ENCODE data around the gene AHDC1. TPM values are rescaled to one million over a fixed set of nuclear protein-coding genes. Genes with fewer than 3 reads are reported as not detected.

The AHDC1 gene
- total and polyA plus RNA-seq, 9 of the 15 experiments (the other 6 are each of a cell fraction or from before 2014, with no cell fraction given) = 0.21 to 36.4 (median 4.7) TPM

DNA sequence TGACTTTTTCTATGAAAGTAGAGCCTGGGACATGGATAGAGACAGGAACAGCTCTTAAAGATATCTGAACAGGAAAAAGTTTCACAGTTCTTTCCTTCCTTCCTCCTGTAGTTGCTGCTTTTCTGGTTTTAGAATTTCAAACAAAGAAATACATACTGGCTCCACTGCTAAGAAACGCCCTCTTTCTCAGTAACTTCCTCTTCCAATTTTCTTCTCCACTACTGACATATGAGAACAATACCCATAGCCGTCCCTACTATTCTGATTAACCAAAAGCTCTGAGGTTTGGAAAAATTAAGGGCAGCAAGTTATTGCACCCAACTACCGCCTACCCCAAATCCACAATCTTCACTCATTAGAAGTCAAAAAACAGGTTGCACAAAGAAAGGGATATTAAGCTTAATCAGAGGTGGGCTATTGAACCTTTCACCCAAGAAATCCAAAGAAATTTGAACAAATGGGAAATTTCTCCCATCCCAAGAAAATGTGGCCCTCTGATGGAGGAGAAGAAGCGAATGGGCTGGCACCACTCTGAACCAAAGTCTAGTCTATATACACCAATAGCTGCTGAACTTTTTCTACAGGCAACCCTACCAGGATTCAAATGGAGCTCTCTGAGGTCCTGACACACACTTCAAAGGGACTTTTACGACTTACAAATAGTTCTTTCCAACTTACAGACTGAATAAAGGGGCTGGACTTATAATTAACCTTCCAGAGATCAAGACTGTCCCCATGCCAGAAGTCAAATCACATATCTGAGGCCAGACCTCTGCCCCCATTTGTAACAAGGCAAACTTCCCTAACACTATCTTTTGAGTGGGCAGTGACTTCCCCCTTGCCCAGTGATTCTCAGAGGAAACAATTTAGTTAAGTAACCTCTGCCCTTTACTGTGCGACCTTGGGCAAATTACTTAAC is 115.7 kb downstream of the AHDC1 start (continued):
- TF ChIP-seq POLR2H (tag; IDR thresholded peaks at IDR 0.05; ENCODE audit: low read depth) (0 out of 2 replicates have a peak, but pooled peaks have one; percentile 1), MIER1 (IDR thresholded peaks at IDR 0.05; ENCODE audit: low read depth) (peak; percentile 69; the same call in 1 of the 2 replicates)

DNA sequence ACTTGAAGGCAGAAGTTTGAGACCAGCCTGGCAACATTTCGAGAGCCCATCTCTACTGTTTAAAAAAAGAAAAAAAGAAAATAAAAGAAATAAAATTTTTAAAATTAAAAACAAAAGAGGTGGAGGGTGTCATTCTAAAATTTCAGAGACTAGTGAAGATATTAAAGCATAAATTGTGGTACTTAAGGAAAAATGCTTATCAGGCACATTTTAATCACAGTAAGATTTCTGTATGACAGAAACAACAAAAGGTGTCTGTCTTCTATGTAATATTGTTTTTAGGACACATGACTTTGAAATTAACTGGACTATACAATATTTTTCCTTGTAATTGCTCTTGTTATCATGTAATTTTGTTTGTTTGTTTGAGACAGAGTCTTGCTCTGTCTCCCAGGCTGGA is 118.6 kb downstream of the AHDC1 start:
- ATAC-seq = no peak
- WGBS (ENCODE audit: insufficient coverage, low coverage, missing lambda C conversion rate) = 94% methylated on average over 1 of the region's 1 CpG
- H3K4me2 ChIP-seq (ENCODE audit: insufficient read depth, low read length) = no peak overlapping the region
- no peaks in the 10 kb centered on the region for H3K9me3 ChIP-seq (replicated peaks; ENCODE audit: control insufficient read depth, insufficient read depth, low read depth, low read length)
- H3K36me3 ChIP-seq (ENCODE audit: control insufficient read depth, insufficient read depth, low read length) = peaks cover 26% of the 10 kb centered on the region
- H4K20me1 ChIP-seq (replicated peaks; ENCODE audit: control insufficient read depth, insufficient read depth, low read length) = peaks cover 9% of the 10 kb centered on the region
- H3K4me1 ChIP-seq (replicated peaks in 1 of 2; ENCODE audit: control insufficient read depth in 2 of 2, insufficient read depth in 2 of 2, low read length in 2 of 2) = peaks cover 8 to 11% of the 10 kb centered on the region in 2 experiments; a peak in 4 of 5 replicates
- peaks cover 91% of the 10 kb centered on the region for H3K79me2 ChIP-seq (ENCODE audit: control insufficient read depth, insufficient read depth, low read length)
- H2AFZ ChIP-seq (ENCODE audit: low read depth, low read length) = no peak overlapping the region
- intact Hi-C loops (cut with micrococcal nuclease) = loop anchor here (5.0 kb wide), 1 partner anchor 58 kb away; no protein-coding TSS in a partner anchor
- no peak overlapping the region for H3K27ac ChIP-seq (ENCODE audit: extremely low read depth, low read depth, low read length)
- no peaks in the 10 kb centered on the region for H3K9me1 ChIP-seq (ENCODE audit: control insufficient read depth, insufficient read depth, low read length)
- DNase-seq (ENCODE audit: extremely low read depth in 1 of 4, low spot score in 3 of 4) = no peak
- in situ Hi-C loops (cut with MboI) = no loop called here
- ChIA-PET POLR2A (no interaction called here), CTCF (ENCODE audit: low intra/inter-chr PET ratio) (no interaction called here)
- no peak for FAIRE-seq
- BruUV-seq (replicated peaks) = no TSS peak
- no peak overlapping the region for H3K4me3 ChIP-seq
- TF ChIP-seq MAFF (IDR thresholded peaks at IDR 0.05; ENCODE audit: low read length) (peak; percentile 85), TBL1XR1 (IDR thresholded peaks at IDR 0.05; ENCODE audit: low read length in 2 of 2) (no peak), C11orf30 (IDR thresholded peaks at IDR 0.05; ENCODE audit: low read depth) (peak; percentile 93), CBFA2T2 (conservative IDR thresholded peaks at IDR 0.05) (no peak), MAFK (IDR thresholded peaks at IDR 0.05; ENCODE audit: low read length) (peak; percentile 90), ZNF76 (CRISPR knock-in tag; IDR thresholded peaks at IDR 0.05; ENCODE audit: borderline replicate concordance) (no peak), MAFG (tag; conservative IDR thresholded peaks at IDR 0.05) (peak; percentile 86), DIDO1 (tag; IDR thresholded peaks at IDR 0.05; ENCODE audit: low read depth) (no peak), NCOR1 (IDR thresholded peaks at IDR 0.05) (no peak), KDM2B (CRISPR knock-in tag; IDR thresholded peaks at IDR 0.05) (no peak), ZNF316 (IDR thresholded peaks at IDR 0.05) (peak; percentile 97), ZBTB17 (CRISPR knock-in tag; IDR thresholded peaks at IDR 0.05) (no peak)
- TF ChIP-seq, protein P1, sequence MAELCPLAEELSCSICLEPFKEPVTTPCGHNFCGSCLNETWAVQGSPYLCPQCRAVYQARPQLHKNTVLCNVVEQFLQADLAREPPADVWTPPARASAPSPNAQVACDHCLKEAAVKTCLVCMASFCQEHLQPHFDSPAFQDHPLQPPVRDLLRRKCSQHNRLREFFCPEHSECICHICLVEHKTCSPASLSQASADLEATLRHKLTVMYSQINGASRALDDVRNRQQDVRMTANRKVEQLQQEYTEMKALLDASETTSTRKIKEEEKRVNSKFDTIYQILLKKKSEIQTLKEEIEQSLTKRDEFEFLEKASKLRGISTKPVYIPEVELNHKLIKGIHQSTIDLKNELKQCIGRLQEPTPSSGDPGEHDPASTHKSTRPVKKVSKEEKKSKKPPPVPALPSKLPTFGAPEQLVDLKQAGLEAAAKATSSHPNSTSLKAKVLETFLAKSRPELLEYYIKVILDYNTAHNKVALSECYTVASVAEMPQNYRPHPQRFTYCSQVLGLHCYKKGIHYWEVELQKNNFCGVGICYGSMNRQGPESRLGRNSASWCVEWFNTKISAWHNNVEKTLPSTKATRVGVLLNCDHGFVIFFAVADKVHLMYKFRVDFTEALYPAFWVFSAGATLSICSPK (IDR thresholded peaks at IDR 0.05; ENCODE audit: borderline replicate concordance) = no peak
- TF ChIP-seq, protein P2, sequence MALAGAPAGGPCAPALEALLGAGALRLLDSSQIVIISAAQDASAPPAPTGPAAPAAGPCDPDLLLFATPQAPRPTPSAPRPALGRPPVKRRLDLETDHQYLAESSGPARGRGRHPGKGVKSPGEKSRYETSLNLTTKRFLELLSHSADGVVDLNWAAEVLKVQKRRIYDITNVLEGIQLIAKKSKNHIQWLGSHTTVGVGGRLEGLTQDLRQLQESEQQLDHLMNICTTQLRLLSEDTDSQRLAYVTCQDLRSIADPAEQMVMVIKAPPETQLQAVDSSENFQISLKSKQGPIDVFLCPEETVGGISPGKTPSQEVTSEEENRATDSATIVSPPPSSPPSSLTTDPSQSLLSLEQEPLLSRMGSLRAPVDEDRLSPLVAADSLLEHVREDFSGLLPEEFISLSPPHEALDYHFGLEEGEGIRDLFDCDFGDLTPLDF (CRISPR knock-in tag; IDR thresholded peaks at IDR 0.05) = no peak
- TF ChIP-seq, protein P3, sequence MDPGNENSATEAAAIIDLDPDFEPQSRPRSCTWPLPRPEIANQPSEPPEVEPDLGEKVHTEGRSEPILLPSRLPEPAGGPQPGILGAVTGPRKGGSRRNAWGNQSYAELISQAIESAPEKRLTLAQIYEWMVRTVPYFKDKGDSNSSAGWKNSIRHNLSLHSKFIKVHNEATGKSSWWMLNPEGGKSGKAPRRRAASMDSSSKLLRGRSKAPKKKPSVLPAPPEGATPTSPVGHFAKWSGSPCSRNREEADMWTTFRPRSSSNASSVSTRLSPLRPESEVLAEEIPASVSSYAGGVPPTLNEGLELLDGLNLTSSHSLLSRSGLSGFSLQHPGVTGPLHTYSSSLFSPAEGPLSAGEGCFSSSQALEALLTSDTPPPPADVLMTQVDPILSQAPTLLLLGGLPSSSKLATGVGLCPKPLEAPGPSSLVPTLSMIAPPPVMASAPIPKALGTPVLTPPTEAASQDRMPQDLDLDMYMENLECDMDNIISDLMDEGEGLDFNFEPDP (CRISPR knock-in tag; IDR thresholded peaks at IDR 0.05) = no peak
- H3K27me3 ChIP-seq (ENCODE audit: control insufficient read depth in 2 of 2, insufficient read depth in 2 of 2, low read length in 2 of 2) = no peaks in the 10 kb centered on the region
- no peak overlapping the region for H3K9ac ChIP-seq (ENCODE audit: insufficient read depth in 1 of 2, low read depth in 2 of 2, low read length in 2 of 2)

All from K562 (cell line).